Activated CD4-positive, alpha-beta T cell treated with anti-CD3 and anti-CD28 coated beads for 24 hours (primary cell): ENCODE results near the gene SV2A.
"Not testable (repeated sequence)": the region's sequence is repeated elsewhere in the genome, so short reads cannot be mapped to it uniquely, and the experiment has no call there.

Experiments used
- DNase-seq, 2 donors: peaks; one replicate each; pipeline ENCODE4 v3.0.0-alpha.2; 2020; ENCODE audit warnings: low read depth in 2 of 2

Gene SV2A

DNA sequence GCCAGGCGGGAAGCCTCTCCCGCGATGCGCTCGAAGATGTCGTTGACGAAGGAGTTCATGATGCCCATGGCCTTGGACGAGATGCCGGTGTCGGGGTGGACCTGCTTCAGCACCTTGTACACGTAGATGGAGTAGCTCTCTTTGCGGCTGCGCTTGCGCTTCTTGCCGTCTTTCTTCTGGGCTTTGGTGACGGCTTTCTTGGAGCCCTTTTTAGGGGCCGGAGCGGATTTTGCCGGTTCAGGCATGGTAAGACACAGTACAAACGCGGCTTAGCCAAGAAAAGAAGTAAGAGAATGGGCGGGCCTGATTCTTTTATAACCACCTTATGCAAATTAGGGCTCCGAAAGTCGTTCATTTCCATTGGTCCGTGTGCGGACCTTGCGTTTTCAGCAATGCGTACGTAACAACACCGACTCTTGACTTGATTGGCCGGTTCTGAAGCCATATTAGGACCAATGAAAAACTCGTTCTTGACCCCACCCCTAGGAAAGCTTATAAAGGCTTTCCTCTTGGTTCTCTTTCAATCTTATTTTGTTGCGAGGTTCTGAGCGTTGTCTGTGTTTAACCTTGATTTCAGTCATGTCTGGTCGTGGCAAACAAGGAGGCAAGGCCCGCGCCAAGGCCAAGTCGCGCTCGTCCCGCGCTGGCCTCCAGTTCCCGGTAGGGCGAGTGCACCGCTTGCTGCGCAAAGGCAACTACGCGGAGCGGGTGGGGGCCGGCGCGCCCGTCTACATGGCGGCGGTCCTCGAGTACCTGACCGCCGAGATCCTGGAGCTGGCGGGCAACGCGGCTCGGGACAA, 31.0 kb downstream of the SV2A start:
- DNase-seq: peak; percentile 62 to 84

DNA sequence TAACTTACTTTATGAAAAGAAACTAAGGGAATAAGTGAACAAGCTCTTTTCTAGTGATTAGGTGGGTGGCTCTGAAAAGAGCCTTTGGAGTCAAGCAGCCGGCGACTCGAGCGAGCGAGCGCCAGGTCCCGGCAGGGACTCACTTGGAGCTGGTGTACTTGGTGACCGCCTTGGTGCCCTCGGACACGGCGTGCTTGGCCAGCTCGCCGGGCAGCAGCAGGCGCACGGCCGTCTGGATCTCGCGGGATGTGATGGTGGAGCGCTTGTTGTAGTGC, 31.6 kb downstream of the SV2A start:
- not testable (repeated sequence) for DNase-seq

DNA sequence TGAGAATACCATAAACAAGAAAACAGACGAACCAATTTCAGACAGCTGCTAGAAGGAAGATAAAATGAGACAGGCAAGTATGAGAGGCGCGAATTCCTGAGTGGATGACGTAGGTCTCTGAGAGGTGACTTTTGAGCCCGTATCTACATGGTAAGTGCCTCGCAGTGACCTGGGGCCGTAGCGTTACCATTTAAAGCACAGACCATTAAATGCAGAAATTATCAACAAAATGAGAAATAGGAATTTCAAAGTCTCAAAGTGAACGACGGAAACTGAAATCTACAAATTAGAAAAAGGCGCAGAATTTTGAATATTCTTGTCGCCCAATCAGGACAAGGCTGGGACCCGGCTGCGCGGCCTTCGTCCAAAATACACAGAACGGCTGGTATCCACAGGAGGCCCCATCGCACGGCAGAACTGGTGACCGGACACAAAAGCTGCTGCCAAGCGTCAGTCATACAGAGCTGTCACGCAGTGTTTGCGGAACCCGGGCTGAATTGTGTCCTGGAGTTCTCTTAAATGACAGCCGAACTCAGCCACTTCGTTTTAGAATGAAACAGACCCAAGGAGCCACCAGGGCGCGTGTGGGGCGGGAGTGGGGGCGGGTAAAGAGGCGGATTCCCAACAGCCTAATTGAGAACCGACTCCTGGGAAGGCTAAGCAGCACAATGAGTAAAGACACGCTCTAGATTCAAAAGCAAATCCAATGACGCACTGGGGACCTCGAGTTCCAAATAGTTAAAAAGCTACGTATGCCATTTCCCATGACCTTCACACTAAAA, 32.1 kb downstream of the SV2A start:
- DNase-seq: peak in 1 of 2 donors; percentile 69

DNA sequence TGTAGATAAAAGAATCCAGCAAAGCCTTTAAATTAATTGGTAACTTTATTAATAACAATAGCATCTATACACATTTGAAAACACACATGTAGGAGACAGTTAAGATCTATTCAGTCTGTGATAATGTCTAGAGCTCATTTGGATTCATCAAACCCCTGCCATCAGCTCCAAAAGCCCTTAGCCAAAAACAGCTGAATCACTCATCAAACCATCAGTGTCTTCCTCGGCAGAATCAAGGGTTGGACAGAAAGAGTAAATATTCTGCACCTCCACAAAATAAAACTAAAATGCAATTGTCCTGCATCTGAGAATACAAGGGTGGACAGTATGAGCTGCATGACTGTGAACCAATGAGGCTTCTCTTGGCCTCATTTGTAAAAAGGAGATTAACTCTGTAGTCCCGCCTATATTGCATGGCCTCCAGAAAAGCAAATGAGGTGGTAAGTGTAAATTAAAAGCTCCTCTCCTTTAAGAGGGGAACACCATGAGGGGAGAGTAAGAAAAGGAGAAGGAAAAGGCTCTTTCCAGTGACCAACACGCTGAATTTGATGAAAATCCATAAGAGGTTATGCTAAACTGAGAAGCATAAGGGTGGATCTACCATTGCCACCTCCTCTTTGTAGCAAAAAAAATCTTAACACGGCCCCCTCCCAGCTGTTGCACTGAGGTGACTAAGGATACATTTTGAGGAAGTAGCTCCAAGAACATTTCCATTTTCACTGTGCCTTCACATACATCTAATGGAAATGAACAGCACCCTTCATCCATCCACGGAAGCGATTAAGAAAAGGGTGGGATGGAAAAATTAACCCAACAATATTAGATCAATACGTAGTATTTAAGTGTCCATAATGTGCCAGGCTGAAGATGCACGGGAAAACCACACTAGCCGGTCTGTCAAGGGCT, 33.0 kb downstream of the SV2A start:
- no peak for DNase-seq

DNA sequence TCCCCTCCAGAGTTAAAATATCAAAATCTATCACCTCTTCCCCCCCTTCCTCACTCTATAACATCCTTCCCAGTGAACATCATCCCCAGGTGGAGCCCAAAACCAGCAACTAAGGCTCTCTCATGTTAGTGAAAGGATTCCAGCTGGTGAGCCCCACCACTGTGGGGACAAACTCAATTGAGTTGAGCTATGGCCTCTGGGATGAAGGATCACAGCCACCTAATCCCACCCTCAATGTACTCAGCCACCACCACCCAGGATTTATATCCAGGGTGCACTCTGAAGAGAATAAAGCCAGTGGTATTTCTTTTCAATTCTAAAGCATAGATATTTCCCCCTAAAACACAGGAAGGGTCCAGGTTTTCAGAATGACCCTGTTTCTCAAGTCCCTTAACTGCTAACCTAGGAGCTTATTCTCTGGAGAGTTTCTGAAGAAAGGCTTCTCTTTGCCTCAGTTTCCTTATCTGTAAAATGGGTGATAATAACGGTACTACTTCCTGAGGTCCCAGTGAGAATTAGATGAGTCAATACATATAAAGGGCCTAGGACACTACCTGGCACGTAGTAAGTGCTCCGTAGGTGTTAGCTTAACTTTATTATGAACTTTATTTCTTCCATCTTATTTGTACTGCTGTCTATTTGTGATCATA, 33.9 kb downstream of the SV2A start:
- no peak for DNase-seq

DNA sequence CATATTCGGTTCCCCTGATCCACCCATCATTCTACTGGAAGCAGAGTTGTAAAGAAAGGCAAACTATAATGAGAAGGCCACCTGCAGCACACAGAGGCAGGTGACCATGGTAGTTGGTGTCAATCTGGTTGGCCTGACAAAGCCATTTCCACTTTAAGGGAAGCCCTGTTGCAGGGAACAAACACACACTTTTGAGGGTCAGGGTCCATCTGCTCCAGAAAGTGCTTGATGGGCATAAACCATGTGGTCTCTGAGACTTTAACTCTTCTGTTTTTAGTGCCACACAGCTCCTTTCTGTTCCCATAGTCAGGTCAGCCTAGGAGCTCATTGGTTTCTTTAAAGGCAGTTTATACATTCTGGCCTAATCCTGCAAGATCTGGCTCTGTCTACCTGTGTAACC, 35.8 kb downstream of the SV2A start:
- DNase-seq: no peak

DNA sequence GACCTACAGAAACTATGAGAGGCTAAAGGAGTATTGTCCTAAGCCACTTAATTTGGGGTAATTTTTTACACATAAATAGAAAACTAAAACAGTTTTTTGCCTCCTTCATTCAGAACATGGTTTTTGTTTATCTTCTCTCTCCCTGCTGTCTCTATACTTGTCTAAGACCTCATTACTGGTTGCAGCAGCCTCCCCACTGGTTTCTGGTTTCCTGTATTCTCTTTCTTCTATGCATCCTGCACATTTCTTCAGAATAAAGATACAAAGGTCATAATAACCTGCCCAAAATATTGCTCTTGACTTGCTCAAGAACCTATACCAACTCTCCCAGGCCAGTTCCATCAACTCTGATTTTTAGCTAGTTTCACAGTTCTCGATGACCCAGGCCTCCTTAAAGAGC, 38.1 kb downstream of the SV2A start:
- no peak for DNase-seq

DNA sequence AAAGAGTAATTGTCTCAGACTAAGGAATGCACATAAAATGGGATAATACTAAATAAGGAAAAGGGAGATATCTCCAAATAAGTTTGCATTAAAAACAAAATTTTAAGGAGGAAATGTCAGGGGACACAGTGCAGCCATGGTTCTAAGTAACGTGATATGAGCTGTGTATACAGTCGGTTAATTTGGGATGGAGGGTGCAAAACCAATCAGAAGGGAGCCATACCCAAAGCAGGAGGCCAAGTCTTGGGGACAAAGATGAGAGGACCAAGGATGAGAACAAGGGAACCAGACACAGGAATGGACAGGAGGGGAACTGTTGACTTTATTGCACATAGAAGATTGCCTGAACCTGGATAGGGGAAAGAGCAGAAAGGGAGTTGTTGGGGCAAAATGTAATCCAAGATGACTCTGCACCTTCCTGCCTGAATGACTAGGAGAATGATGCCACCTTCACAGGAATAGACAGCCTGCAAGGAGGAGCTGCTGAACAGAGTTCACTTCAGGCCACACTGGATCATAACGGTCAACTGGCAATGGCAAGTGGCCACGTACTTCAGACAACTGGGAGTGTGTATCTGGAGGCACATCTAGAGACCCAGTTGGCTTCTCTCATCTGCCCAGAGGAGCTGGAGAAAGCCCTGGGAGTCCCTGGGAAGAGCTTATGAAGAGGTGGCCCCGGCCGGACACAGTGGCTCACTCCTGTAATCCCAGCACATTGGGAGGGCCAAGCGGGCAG, 40.3 kb downstream of the SV2A start:
- DNase-seq: no peak

DNA sequence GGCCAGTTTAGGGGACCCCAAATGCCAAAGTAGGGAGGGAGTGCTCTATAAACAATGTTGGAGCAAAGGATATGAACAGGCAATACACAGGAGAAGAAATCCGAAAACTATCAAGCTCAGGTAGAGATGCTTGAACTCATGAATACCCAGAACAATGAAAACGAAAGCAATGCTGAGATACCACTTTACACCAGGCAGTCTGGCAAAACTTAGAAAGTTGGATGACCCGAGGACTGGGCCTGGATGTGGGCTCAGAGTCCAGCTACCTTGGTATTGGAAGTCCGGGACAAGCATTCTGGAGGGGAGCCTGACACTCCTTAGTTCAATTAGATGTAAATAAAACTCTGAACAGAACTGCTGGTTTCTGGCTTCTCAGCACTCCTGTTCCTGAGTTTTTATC, 44.6 kb downstream of the SV2A start:
- DNase-seq: not testable (repeated sequence)

DNA sequence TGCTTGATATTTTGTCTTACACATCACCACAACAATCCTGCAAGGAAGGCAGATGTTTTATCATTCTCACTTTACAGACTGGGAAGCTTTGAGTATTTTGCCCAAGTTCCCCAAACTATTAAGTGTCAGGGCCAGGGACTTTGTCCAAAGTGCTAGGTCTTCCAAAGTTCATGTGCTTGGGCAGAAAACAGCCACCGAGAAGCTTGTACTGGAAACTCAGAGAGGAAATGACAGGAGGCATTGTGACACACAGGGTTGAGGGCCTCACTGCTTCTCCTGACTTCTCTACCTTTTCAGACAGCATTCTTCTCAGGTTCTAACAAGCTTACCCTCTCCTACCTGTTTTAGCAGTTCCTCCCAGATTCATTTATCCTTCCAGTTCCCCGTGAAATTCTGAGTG, 50.8 kb downstream of the SV2A start:
- not testable (repeated sequence) for DNase-seq

DNA sequence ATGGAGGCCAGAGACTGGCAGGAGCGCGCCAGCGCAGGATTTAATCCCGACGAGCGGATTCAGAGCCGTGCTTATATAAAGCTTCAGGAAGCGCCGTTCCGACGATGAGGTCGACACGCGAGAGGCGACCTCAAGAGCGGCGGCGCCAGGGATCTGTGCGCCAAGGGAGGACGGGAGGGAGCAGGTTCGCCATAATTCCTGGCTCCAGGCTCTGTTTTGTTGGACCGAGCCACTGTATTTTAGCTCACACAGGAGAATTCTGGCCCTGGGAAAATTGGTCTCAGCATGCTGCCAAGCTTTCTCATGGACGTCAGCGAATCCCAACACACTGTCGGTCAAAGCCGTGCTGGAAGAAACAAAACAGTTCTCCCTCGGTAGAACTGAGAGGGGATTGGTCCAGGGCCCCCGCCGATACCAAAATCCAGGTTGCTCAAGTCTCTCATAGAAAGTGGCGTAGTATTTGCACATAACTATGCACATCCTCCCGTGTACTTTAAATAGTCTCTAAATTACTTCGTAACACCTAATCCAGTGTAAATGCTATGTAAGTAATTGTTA, 56.1 kb downstream of the SV2A start:
- not testable (repeated sequence) for DNase-seq

DNA sequence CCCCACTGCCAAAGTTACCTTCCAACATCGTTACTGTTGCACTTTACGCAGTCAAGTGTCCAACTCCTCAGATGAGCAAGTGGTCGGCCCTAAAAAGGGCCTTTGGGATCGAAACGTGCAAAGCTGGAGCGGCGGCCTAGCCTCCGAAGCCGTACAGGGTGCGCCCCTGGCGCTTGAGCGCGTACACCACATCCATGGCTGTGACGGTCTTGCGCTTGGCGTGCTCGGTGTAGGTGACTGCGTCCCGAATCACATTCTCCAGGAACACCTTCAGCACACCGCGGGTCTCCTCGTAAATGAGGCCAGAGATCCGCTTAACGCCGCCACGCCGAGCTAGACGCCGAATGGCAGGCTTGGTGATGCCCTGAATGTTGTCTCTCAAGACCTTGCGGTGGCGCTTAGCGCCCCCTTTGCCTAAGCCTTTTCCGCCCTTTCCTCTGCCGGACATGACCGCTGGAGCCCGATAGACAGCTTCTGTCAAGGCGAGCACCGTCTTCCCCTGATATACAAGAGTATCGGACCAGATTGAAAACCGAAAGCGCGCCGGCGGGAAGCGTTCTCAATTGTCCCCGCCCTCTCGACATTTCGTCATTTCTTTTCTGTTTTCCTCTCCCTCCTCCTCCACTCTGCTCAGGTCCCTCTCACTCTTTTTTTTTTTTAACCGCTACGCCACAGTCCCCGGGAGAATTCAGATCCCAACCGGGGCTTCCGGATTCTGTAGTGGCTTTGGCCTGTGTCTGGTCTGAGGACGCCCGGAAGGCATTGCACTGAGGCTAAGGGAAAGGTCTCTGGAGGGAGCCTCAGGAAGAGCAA, 56.8 kb downstream of the SV2A start:
- not testable (repeated sequence) for DNase-seq

DNA sequence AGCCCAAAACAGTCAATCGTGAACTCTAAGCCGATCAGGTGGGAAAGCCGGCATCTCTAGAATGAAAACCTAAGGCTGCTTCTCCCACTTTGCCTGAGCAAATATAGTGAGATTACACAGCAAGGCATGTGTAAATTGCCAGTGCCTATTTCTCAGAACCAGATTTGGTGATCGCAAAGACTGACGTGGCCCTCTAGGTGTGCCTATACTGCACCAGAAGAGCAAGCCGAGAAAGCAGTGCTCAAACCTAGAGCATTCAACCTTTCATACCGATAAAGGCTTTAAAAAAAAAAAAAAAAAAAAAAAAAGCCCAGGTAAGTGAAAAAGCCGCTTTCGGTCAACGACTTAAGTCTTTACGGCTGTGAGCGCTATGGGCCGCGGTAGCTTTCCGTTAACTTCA, 57.4 kb downstream of the SV2A start:
- not testable (repeated sequence) for DNase-seq
